Measurements from ENCODE around the gene LMBR1.

LMBR1 gene

GRCh38 chr7:156680281-156680680 lies 212.7 kb downstream of the LMBR1 start:
- Histone ChIP-seq H3K27me3 (ENCODE audit: control insufficient read depth, insufficient read depth, low read length) (no peaks in the 10 kb centered on the region), H3K4me3 (ENCODE audit: low read length) (no peak overlapping the region), H3K4me1 (ENCODE audit: control insufficient read depth, insufficient read depth, low read length) (peaks cover 2% of the 10 kb centered on the region), H3K9ac (ENCODE audit: low read length) (no peak overlapping the region), H3K36me3 (ENCODE audit: control insufficient read depth, insufficient read depth, low read length) (no peaks in the 10 kb centered on the region), H3K27ac (ENCODE audit: low read depth, low read length) (no peak overlapping the region)

DNA sequence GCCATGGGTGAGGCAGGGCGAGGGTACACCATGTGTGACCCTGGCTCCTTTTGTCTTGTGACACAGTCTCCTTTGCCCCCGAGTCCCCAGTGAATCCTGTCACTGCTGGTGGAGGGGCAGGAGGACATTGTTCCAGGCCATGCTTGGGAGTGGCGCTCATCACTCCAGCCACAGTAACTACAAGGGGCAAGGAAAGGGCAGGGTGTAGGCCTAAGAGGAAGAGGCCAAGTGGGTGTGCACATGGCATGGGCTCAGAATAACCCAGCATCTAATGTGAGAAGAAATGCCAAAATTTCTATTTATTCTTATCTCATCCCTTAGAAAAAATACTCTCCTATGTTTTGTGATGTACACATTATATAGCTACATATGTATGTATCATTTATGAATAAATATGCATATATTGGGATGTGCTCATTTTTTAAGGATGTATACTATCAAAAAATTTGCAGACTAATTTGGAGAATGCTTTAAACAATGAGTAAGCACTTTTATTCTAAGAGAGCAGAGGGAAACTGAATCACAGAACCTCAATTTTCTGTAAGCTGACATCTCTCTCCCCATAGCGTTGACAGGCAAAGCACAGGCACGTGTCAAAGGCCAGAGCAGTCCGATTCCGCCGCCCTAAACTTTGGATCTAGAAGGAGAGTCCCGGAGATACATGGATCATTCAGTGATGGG lies 215.5 kb downstream of the LMBR1 start:
- H3K27ac ChIP-seq (ENCODE audit: low read depth, low read length): no peak overlapping the region
- no peak overlapping the region for H3K9ac ChIP-seq (ENCODE audit: low read length)
- no peak overlapping the region for H3K4me3 ChIP-seq (ENCODE audit: low read length)
- H3K27me3 ChIP-seq (ENCODE audit: control insufficient read depth, insufficient read depth, low read length): no peaks in the 10 kb centered on the region
- H3K36me3 ChIP-seq (ENCODE audit: control insufficient read depth, insufficient read depth, low read length): no peaks in the 10 kb centered on the region
- peaks cover 2% of the 10 kb centered on the region for H3K4me1 ChIP-seq (ENCODE audit: control insufficient read depth, insufficient read depth, low read length)

DNA sequence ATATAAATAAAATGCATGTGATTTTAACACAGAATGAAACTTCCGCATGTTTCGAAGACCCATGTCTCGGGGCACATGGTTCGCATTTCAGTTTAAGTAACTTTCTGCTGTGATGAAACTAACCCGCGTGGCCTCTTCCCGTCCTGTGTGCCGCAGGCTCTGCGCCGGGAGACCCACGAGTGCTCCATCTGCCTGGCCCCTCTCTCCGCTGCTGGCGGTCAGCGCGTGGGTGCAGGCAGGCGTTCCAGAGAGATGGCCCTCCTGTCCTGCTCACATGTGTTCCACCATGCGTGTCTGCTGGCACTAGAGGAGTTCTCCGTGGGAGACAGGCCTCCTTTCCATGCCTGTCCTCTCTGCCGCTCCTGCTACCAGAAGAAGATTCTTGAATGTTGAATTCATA lies 216.7 kb downstream of the LMBR1 start:
- Histone ChIP-seq H3K9ac (ENCODE audit: low read length) (no peak overlapping the region), H3K4me1 (ENCODE audit: control insufficient read depth, insufficient read depth, low read length) (peaks cover 2% of the 10 kb centered on the region), H3K27me3 (ENCODE audit: control insufficient read depth, insufficient read depth, low read length) (no peaks in the 10 kb centered on the region), H3K36me3 (ENCODE audit: control insufficient read depth, insufficient read depth, low read length) (no peaks in the 10 kb centered on the region), H3K4me3 (ENCODE audit: low read length) (no peak overlapping the region), H3K27ac (ENCODE audit: low read depth, low read length) (no peak overlapping the region)

GRCh38 chr7:156675721-156676120 lies 217.3 kb downstream of the LMBR1 start:
- no peaks in the 10 kb centered on the region for H3K27me3 ChIP-seq (ENCODE audit: control insufficient read depth, insufficient read depth, low read length)
- no peaks in the 10 kb centered on the region for H3K36me3 ChIP-seq (ENCODE audit: control insufficient read depth, insufficient read depth, low read length)

GRCh38 chr7:156673902-156674301 lies 219.1 kb downstream of the LMBR1 start:
- H3K36me3 ChIP-seq (ENCODE audit: control insufficient read depth, insufficient read depth, low read length): no peaks in the 10 kb centered on the region
- H3K9ac ChIP-seq (ENCODE audit: low read length): no peak overlapping the region
- no peak overlapping the region for H3K27ac ChIP-seq (ENCODE audit: low read depth, low read length)
- no peaks in the 10 kb centered on the region for H3K4me1 ChIP-seq (ENCODE audit: control insufficient read depth, insufficient read depth, low read length)
- no peak overlapping the region for H3K4me3 ChIP-seq (ENCODE audit: low read length)
- no peaks in the 10 kb centered on the region for H3K27me3 ChIP-seq (ENCODE audit: control insufficient read depth, insufficient read depth, low read length)

More at GRCh38 chr7:156675721-156676120, 217.3 kb downstream of the LMBR1 start:
- H3K9ac ChIP-seq (ENCODE audit: low read length): no peak overlapping the region
- H3K4me3 ChIP-seq (ENCODE audit: low read length): no peak overlapping the region
- peaks cover 2% of the 10 kb centered on the region for H3K4me1 ChIP-seq (ENCODE audit: control insufficient read depth, insufficient read depth, low read length)
- no peak overlapping the region for H3K27ac ChIP-seq (ENCODE audit: low read depth, low read length)

- Histone ChIP-seq H3K36me3 (ENCODE audit: control insufficient read depth, insufficient read depth, low read length) (no peaks in the 10 kb centered on the region), H3K27ac (ENCODE audit: low read depth, low read length) (no peak overlapping the region), H3K4me1 (ENCODE audit: control insufficient read depth, insufficient read depth, low read length) (no peaks in the 10 kb centered on the region), H3K9ac (ENCODE audit: low read length) (no peak overlapping the region), H3K27me3 (ENCODE audit: control insufficient read depth, insufficient read depth, low read length) (no peaks in the 10 kb centered on the region), H3K4me3 (ENCODE audit: low read length) (no peak overlapping the region)
Measured at GRCh38 chr7:156673454-156673853, 219.5 kb downstream of the LMBR1 start.

DNA sequence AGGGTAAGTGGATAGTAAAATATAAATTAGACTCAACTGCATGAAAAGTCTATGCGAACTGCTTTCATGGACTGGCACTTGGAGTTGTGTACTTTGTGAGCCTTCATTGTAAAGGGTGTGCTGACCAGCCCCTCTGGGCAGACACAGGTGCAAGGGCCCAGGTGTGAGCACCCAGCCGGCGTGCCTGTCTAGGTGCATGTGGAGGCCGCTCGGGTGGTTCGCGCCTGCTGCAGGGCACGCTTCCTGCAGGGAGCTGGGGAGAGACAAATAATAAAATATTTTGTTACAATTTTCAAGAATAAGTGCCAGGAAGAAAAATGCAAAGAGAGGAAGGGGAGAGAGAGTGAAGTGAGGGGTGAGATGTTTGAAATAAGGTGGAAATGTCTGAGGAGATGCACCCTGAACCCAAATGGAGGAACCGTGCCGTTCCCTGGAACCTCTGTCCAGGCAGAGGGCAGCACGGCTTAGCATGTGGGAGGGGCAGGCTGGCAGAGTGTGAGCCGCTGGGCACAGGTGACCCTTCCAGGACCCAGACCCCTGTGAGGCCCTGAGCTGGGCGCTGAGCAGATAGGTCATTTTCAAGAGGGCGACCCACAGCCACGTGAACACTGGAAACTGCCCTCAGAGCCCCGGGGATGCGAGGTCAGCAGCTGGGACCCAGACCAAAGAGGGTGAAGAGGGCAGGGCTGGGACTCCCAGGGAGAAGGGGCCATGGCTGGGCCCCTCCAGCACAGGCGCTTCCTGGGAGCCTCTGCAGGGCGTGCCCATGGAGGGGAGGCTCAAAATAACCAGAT lies 223.8 kb downstream of the LMBR1 start:
- H3K9ac ChIP-seq (ENCODE audit: low read length): no peak overlapping the region
- no peak overlapping the region for H3K27ac ChIP-seq (ENCODE audit: low read depth, low read length)
- H3K4me3 ChIP-seq (ENCODE audit: low read length): no peak overlapping the region
- no peaks in the 10 kb centered on the region for H3K36me3 ChIP-seq (ENCODE audit: control insufficient read depth, insufficient read depth, low read length)
- H3K4me1 ChIP-seq (ENCODE audit: control insufficient read depth, insufficient read depth, low read length): no peaks in the 10 kb centered on the region
- H3K27me3 ChIP-seq (ENCODE audit: control insufficient read depth, insufficient read depth, low read length): no peaks in the 10 kb centered on the region

DNA sequence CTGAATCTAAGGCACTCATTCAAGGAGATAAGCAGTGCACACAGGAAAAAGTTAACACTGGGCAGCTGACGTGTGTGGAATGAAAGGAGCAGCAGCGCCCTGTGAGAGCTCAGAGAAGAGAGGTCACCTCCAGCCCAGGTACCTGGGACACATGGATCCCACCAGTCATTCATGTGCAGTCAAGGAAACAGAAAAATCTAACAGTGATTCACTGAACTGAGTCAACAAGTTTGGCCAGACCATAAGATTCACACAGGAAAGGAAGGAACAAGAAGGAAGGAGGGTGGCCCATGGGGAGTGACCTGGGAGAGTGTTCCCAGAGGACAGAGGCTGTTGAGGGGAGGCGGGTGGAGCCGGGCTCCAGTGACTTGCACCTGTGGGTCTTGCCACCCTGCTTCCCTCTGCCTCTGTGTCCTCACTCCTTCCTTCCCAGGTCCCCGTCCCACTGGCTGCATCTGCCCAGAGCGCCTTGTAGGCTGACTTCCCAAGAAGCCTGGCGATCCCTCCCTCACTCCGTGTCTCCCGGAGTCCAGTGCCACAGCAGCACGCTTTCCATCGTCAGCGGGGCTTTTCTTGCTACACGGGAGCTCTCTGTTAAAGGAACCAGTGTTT lies 224.7 kb downstream of the LMBR1 start:
- Histone ChIP-seq H3K4me1 (ENCODE audit: control insufficient read depth, insufficient read depth, low read length) (no peaks in the 10 kb centered on the region), H3K27ac (ENCODE audit: low read depth, low read length) (no peak overlapping the region), H3K27me3 (ENCODE audit: control insufficient read depth, insufficient read depth, low read length) (no peaks in the 10 kb centered on the region)

GRCh38 chr7:156667110-156667426 lies 225.9 kb downstream of the LMBR1 start:
- H3K36me3 ChIP-seq (ENCODE audit: control insufficient read depth, insufficient read depth, low read length): no peaks in the 10 kb centered on the region
- no peaks in the 10 kb centered on the region for H3K4me1 ChIP-seq (ENCODE audit: control insufficient read depth, insufficient read depth, low read length)
- no peak overlapping the region for H3K4me3 ChIP-seq (ENCODE audit: low read length)
- no peak overlapping the region for H3K27ac ChIP-seq (ENCODE audit: low read depth, low read length)
- no peak overlapping the region for H3K9ac ChIP-seq (ENCODE audit: low read length)
- no peaks in the 10 kb centered on the region for H3K27me3 ChIP-seq (ENCODE audit: control insufficient read depth, insufficient read depth, low read length)

More for the DNA sequence above, 224.7 kb downstream of the LMBR1 start:
- Histone ChIP-seq H3K9ac (ENCODE audit: low read length) (no peak overlapping the region), H3K4me3 (ENCODE audit: low read length) (no peak overlapping the region), H3K36me3 (ENCODE audit: control insufficient read depth, insufficient read depth, low read length) (no peaks in the 10 kb centered on the region)

GRCh38 chr7:156666368-156667109 lies 226.4 kb downstream of the LMBR1 start:
- no peak overlapping the region for H3K9ac ChIP-seq (ENCODE audit: low read length)
- no peak overlapping the region for H3K4me3 ChIP-seq (ENCODE audit: low read length)
- H3K27ac ChIP-seq (ENCODE audit: low read depth, low read length): no peak overlapping the region
- H3K36me3 ChIP-seq (ENCODE audit: control insufficient read depth, insufficient read depth, low read length): no peaks in the 10 kb centered on the region
- no peaks in the 10 kb centered on the region for H3K27me3 ChIP-seq (ENCODE audit: control insufficient read depth, insufficient read depth, low read length)
- H3K4me1 ChIP-seq (ENCODE audit: control insufficient read depth, insufficient read depth, low read length): no peaks in the 10 kb centered on the region

DNA sequence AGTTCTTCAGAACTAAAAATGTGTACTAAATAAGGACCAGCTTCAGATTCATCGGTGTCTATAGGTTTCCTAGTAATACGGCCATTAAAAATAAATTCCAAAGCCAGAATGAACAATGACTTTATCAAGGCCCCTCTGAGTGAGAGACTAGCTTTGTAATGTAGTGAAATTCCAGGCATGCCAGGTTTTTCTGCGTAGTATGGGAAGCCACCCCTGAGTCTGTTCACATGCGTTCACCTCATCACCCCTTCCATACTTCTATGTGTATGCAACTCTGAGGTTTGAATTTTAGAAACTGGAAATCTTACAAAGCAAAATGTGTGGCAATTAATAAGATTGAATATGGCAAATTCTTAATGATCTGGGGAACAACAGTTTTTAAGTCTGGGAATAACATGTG lies 227.9 kb downstream of the LMBR1 start:
- no peak overlapping the region for H3K4me3 ChIP-seq (ENCODE audit: low read length)
- H3K27ac ChIP-seq (ENCODE audit: low read depth, low read length): no peak overlapping the region
- no peaks in the 10 kb centered on the region for H3K27me3 ChIP-seq (ENCODE audit: control insufficient read depth, insufficient read depth, low read length)
- no peak overlapping the region for H3K9ac ChIP-seq (ENCODE audit: low read length)
- H3K4me1 ChIP-seq (ENCODE audit: control insufficient read depth, insufficient read depth, low read length): no peaks in the 10 kb centered on the region
- H3K36me3 ChIP-seq (ENCODE audit: control insufficient read depth, insufficient read depth, low read length): no peaks in the 10 kb centered on the region

- Histone ChIP-seq H3K36me3 (ENCODE audit: control insufficient read depth, insufficient read depth, low read length) (no peaks in the 10 kb centered on the region), H3K4me1 (ENCODE audit: control insufficient read depth, insufficient read depth, low read length) (no peaks in the 10 kb centered on the region), H3K9ac (ENCODE audit: low read length) (no peak overlapping the region), H3K4me3 (ENCODE audit: low read length) (no peak overlapping the region), H3K27me3 (ENCODE audit: control insufficient read depth, insufficient read depth, low read length) (no peaks in the 10 kb centered on the region), H3K27ac (ENCODE audit: low read depth, low read length) (no peak overlapping the region)
Measured at GRCh38 chr7:156662277-156662676, 230.7 kb downstream of the LMBR1 start.

Data from rectal smooth muscle tissue (tissue), 1 donor.